SK-N-SH treated with all-trans-retinoic acid at 6 μM for 48 hours (cell line): Measurements from ENCODE around the gene IGFBP2.

Experiments
- ATAC-seq: fragments of 200-7000 bp; cut with Tn5 transposase; 3 replicates; pipeline ENCODE4 v1.9.1; 2020; ENCODE audit warnings: mild to moderate bottlenecking, moderate library complexity
- ARNTL ChIP-seq: fragments of 450-650 bp; formaldehyde crosslinking; IDR thresholded peaks from 2 replicates; pipeline ENCODE4 v1.5.0; 2020; ENCODE audit warnings: low read depth, mild to moderate bottlenecking, moderate library complexity, borderline replicate concordance
- BACH2 ChIP-seq: fragments of 250-450 bp; sonication (Bioruptor Pico); IDR thresholded peaks from 2 replicates; pipeline ENCODE4 v1.9.0; 2021; ENCODE audit warnings: mild to moderate bottlenecking, borderline replicate concordance
- CREB5 ChIP-seq: fragments of 250-450 bp; sonication (Bioruptor Pico); IDR thresholded peaks from 2 replicates; pipeline ENCODE4 v1.5.1; 2020; ENCODE audit warnings: low read depth, mild to moderate bottlenecking, moderate library complexity
- ESRRG ChIP-seq: fragments of 250-450 bp; sonication (Bioruptor Pico); IDR thresholded peaks from 2 replicates; pipeline ENCODE4 v1.6.1; 2021; ENCODE audit warnings: mild to moderate bottlenecking
- GLIS3 ChIP-seq: fragments of 250-450 bp; sonication (Bioruptor Pico); IDR thresholded peaks from 2 replicates; pipeline ENCODE4 v1.5.0; 2020; ENCODE audit warnings: mild to moderate bottlenecking, moderate library complexity
- ISL1 ChIP-seq: fragments of 250-450 bp; sonication (Bioruptor Pico); IDR thresholded peaks from 2 replicates; pipeline ENCODE4 v2.1.2; 2022; ENCODE audit warnings: mild to moderate bottlenecking, moderate library complexity
- OSR1 ChIP-seq: fragments of 250-450 bp; sonication (Bioruptor Pico); IDR thresholded peaks from 2 replicates; pipeline ENCODE4 v1.8.0; 2022; ENCODE audit warnings: moderate library complexity, mild to moderate bottlenecking, inconsistent platforms
- PPARA ChIP-seq: fragments of 250-450 bp; sonication (Bioruptor Pico); IDR thresholded peaks from 2 replicates; pipeline ENCODE4 v1.5.0; 2020; ENCODE audit warnings: mild to moderate bottlenecking, borderline replicate concordance
- SNAI2 ChIP-seq: fragments of 250-450 bp; sonication (Bioruptor Pico); IDR thresholded peaks from 2 replicates; pipeline ENCODE4 v1.5.0; 2020; ENCODE audit warnings: mild to moderate bottlenecking, moderate library complexity
- TCF4 ChIP-seq: fragments of 250-450 bp; sonication (Bioruptor Pico); IDR thresholded peaks from 2 replicates; pipeline ENCODE4 v1.8.0; 2021; ENCODE audit warnings: mild to moderate bottlenecking, moderate library complexity, borderline replicate concordance
- TOX ChIP-seq: fragments of 250-450 bp; sonication (Bioruptor Pico); IDR thresholded peaks from 2 replicates; pipeline ENCODE4 v1.8.0; 2021; ENCODE audit warnings: mild to moderate bottlenecking, moderate library complexity, borderline replicate concordance
- ZC3H10 ChIP-seq: fragments of 250-450 bp; sonication (Bioruptor Pico); IDR thresholded peaks from 2 replicates; pipeline ENCODE4 v1.5.1; 2021; ENCODE audit warnings: mild to moderate bottlenecking, moderate library complexity
- ZFP3 ChIP-seq: fragments of 250-450 bp; sonication (Bioruptor Pico); IDR thresholded peaks from 2 replicates; pipeline ENCODE4 v1.5.0; 2020; ENCODE audit warnings: mild to moderate bottlenecking, moderate library complexity
- ZFP30 ChIP-seq: fragments of 450-650 bp; formaldehyde crosslinking; IDR thresholded peaks from 2 replicates; pipeline ENCODE4 v1.5.0; 2022; ENCODE audit warnings: mild to moderate bottlenecking, moderate library complexity
- ZNF565 ChIP-seq: fragments of 450-650 bp; formaldehyde crosslinking; conservative IDR thresholded peaks from 2 replicates; pipeline ENCODE4 v1.5.0; 2020; ENCODE audit warnings: low read depth, mild to moderate bottlenecking, moderate library complexity
- ZNF8 ChIP-seq: fragments of 450-650 bp; formaldehyde crosslinking; IDR thresholded peaks from 2 replicates; pipeline ENCODE4 v1.5.0; 2020; ENCODE audit warnings: mild to moderate bottlenecking, moderate library complexity
- TF ChIP-seq, protein P1 (sequence below): fragments of 250-450 bp; sonication (Bioruptor Pico); IDR thresholded peaks from 2 replicates; pipeline ENCODE4 v1.8.0; 2020; ENCODE audit warnings: mild to moderate bottlenecking, moderate library complexity, borderline replicate concordance
- TF ChIP-seq, protein P2 (sequence below): fragments of 250-450 bp; sonication (Bioruptor Pico); IDR thresholded peaks from 2 replicates; pipeline ENCODE4 v1.5.0; 2020; ENCODE audit warnings: mild to moderate bottlenecking, moderate library complexity

The IGFBP2 gene

GRCh38 chr2:216710551-216711301 is 77.5 kb downstream of the IGFBP2 start:
- no peak for TF ChIP-seq CREB5 (CRISPR knock-in tag)
- no peak for TF ChIP-seq ZC3H10 (CRISPR knock-in tag)
- no peak for TF ChIP-seq ZNF8 (CRISPR knock-in tag)
- TF ChIP-seq ARNTL (CRISPR knock-in tag) = no peak
- no peak for TF ChIP-seq PPARA (CRISPR knock-in tag)
- no peak for TF ChIP-seq ZFP30 (CRISPR knock-in tag)
- no peak for TF ChIP-seq BACH2 (CRISPR knock-in tag)
- no peak for TF ChIP-seq ISL1 (CRISPR knock-in tag)
- no peak for TF ChIP-seq TOX
- TF ChIP-seq ESRRG = no peak
- TF ChIP-seq TCF4 (CRISPR knock-in tag) = no peak
- TF ChIP-seq, protein P1, sequence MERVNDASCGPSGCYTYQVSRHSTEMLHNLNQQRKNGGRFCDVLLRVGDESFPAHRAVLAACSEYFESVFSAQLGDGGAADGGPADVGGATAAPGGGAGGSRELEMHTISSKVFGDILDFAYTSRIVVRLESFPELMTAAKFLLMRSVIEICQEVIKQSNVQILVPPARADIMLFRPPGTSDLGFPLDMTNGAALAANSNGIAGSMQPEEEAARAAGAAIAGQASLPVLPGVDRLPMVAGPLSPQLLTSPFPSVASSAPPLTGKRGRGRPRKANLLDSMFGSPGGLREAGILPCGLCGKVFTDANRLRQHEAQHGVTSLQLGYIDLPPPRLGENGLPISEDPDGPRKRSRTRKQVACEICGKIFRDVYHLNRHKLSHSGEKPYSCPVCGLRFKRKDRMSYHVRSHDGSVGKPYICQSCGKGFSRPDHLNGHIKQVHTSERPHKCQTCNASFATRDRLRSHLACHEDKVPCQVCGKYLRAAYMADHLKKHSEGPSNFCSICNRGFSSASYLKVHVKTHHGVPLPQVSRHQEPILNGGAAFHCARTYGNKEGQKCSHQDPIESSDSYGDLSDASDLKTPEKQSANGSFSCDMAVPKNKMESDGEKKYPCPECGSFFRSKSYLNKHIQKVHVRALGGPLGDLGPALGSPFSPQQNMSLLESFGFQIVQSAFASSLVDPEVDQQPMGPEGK (CRISPR knock-in tag) = no peak
- TF ChIP-seq GLIS3 (CRISPR knock-in tag) = no peak
- TF ChIP-seq SNAI2 = no peak

GRCh38 chr2:216711348-216711747 is 78.1 kb downstream of the IGFBP2 start:
- no peak for ATAC-seq
- TF ChIP-seq ZFP3 (CRISPR knock-in tag) (no peak), ISL1 (CRISPR knock-in tag) (no peak), ZC3H10 (CRISPR knock-in tag) (no peak), BACH2 (CRISPR knock-in tag) (no peak), ZNF565 (CRISPR knock-in tag) (no peak), OSR1 (CRISPR knock-in tag) (no peak), TCF4 (CRISPR knock-in tag) (no peak)
- TF ChIP-seq, protein P2, sequence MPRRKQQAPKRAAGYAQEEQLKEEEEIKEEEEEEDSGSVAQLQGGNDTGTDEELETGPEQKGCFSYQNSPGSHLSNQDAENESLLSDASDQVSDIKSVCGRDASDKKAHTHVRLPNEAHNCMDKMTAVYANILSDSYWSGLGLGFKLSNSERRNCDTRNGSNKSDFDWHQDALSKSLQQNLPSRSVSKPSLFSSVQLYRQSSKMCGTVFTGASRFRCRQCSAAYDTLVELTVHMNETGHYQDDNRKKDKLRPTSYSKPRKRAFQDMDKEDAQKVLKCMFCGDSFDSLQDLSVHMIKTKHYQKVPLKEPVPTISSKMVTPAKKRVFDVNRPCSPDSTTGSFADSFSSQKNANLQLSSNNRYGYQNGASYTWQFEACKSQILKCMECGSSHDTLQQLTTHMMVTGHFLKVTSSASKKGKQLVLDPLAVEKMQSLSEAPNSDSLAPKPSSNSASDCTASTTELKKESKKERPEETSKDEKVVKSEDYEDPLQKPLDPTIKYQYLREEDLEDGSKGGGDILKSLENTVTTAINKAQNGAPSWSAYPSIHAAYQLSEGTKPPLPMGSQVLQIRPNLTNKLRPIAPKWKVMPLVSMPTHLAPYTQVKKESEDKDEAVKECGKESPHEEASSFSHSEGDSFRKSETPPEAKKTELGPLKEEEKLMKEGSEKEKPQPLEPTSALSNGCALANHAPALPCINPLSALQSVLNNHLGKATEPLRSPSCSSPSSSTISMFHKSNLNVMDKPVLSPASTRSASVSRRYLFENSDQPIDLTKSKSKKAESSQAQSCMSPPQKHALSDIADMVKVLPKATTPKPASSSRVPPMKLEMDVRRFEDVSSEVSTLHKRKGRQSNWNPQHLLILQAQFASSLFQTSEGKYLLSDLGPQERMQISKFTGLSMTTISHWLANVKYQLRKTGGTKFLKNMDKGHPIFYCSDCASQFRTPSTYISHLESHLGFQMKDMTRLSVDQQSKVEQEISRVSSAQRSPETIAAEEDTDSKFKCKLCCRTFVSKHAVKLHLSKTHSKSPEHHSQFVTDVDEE = no peak

More at GRCh38 chr2:216710551-216711301, 77.5 kb downstream of the IGFBP2 start:
- ATAC-seq = peak; percentile 69

GRCh38 chr2:216713691-216714336 is 80.6 kb downstream of the IGFBP2 start:
- ATAC-seq = peak; percentile 89
- TF ChIP-seq PPARA (CRISPR knock-in tag) = no peak
- 0 out of 2 replicates have a peak, but pooled peaks have one; percentile 25 for TF ChIP-seq ISL1 (CRISPR knock-in tag)
- TF ChIP-seq OSR1 (CRISPR knock-in tag) = peak; percentile 12; the same call in 1 of the 2 replicates
